Adipose tissue (tissue), 3 donors: ENCODE measurements around the gene ACSM4. TPM values are rescaled to one million over a fixed set of nuclear protein-coding genes. Genes with fewer than 3 reads are reported as not detected.

Experiments used
- polyA plus RNA-seq, 3 donors: library from polyadenylated mRNA; stranded (reverse); fragments of 200-250 nt; gene quantifications; one replicate each; pipeline ENCODE4 v1.2.3, GENCODE V29; 2013
- donor health status: healthy with polysubstance abuse.
- donor health status: Bipolar disorder and iron deficiency.
- donor health status: healthy.

The ACSM4 gene
- polyA plus RNA-seq, 3 donors, result not detected

Other genes starting within 250 kb of the ACSM4 start
- gene C1S, start 243.4 kb upstream of the ACSM4 start, polyA plus RNA-seq, result 100 to 1,000 TPM in 2 of 3 donors, 10 to 100 TPM in 1; 64.1 to 490 (median 315) TPM
- 100 to 1,000 TPM in 2 of 3 donors, 10 to 100 TPM in 1; 86.3 to 575 (median 386) TPM for gene C1R, start 211.6 kb upstream of the ACSM4 start, polyA plus RNA-seq
- gene C1RL, start 194.9 kb upstream of the ACSM4 start, polyA plus RNA-seq, result 10 to 100 TPM; 40.8 to 48.5 (median 42.0) TPM
- gene RBP5, start 175.2 kb upstream of the ACSM4 start, polyA plus RNA-seq, result 1 to 10 TPM; 1.9 to 5.0 (median 2.5) TPM
- gene CLSTN3, start 173.7 kb upstream of the ACSM4 start, polyA plus RNA-seq, result 10 to 100 TPM; 27.6 to 73.6 (median 68.0) TPM
- 10 to 100 TPM; 29.5 to 90.1 (median 42.8) TPM for gene PEX5, start 114.4 kb upstream of the ACSM4 start, polyA plus RNA-seq
- 1 to 10 TPM in 2 of 3 donors, under 1 TPM in 1; 0.21 to 2.1 (median 1.8) TPM for gene CD163L1, start 140.1 kb downstream of the ACSM4 start, polyA plus RNA-seq
- 100 to 1,000 TPM in 2 of 3 donors, 10 to 100 TPM in 1; 48.3 to 211 (median 123) TPM for gene CD163, start 199.7 kb downstream of the ACSM4 start, polyA plus RNA-seq